Measurements from ENCODE around the gene DNAAF5. TPM values are rescaled to one million over a fixed set of nuclear protein-coding genes. Genes with fewer than 3 reads are reported as not detected.
"Not testable (repeated sequence)": the region's sequence is repeated elsewhere in the genome, so short reads cannot be mapped to it uniquely, and the experiment has no call there.

DNAAF5 gene
- total and polyA plus RNA-seq, 9 of the 15 experiments (the other 6 are each of a cell fraction or from before 2014, with no cell fraction given), result 3.1 to 69.7 (median 19.1) TPM

- peak; percentile 42 for FAIRE-seq
- H3K9ac ChIP-seq (ENCODE audit: insufficient read depth in 1 of 2, low read depth in 2 of 2, low read length in 2 of 2); DNase-seq (ENCODE audit: extremely low read depth in 1 of 4, low spot score in 3 of 4); BruUV-seq (replicated peaks); CTCF ChIA-PET (ENCODE audit: low intra/inter-chr PET ratio); intact Hi-C loops (cut with micrococcal nuclease); H3K4me3 ChIP-seq; POLR2A ChIA-PET; H2AFZ ChIP-seq (ENCODE audit: low read depth, low read length); H3K27ac ChIP-seq (ENCODE audit: extremely low read depth, low read depth, low read length); H3K9me3 ChIP-seq (replicated peaks; ENCODE audit: control insufficient read depth, insufficient read depth, low read depth, low read length); H4K20me1 ChIP-seq (replicated peaks; ENCODE audit: control insufficient read depth, insufficient read depth, low read length); H3K9me1 ChIP-seq (ENCODE audit: control insufficient read depth, insufficient read depth, low read length); in situ Hi-C loops (cut with MboI); H3K27me3 ChIP-seq (ENCODE audit: control insufficient read depth in 2 of 2, insufficient read depth in 2 of 2, low read length in 2 of 2); ATAC-seq; H3K4me1 ChIP-seq (replicated peaks in 1 of 2; ENCODE audit: control insufficient read depth in 2 of 2, insufficient read depth in 2 of 2, low read length in 2 of 2); H3K4me2 ChIP-seq (ENCODE audit: insufficient read depth, low read length): not testable (repeated sequence)
- Histone ChIP-seq H3K36me3 (ENCODE audit: control insufficient read depth, insufficient read depth, low read length) (peaks cover 79% of the 10 kb centered on the region; the same call in 2 of the 3 replicates), H3K79me2 (ENCODE audit: control insufficient read depth, insufficient read depth, low read length) (peaks cover 18% of the 10 kb centered on the region)
- WGBS (ENCODE audit: insufficient coverage, low coverage, missing lambda C conversion rate), result 94% methylated on average over 31 of the region's 33 CpGs
Observed at GRCh38 chr7:752256-752655, 25.8 kb downstream of the DNAAF5 start.

GRCh38 chr7:753190-753589 lies 26.7 kb downstream of the DNAAF5 start:
- intact Hi-C loops (cut with micrococcal nuclease), result no loop called here
- no TSS peak for BruUV-seq (replicated peaks)
- no peak for ATAC-seq
- H2AFZ ChIP-seq (ENCODE audit: low read depth, low read length), result no peak overlapping the region
- H3K79me2 ChIP-seq (ENCODE audit: control insufficient read depth, insufficient read depth, low read length), result peaks cover 16% of the 10 kb centered on the region; the same call in 2 of the 3 replicates
- H3K4me3 ChIP-seq, result no peak overlapping the region
- ChIA-PET POLR2A (no interaction called here), CTCF (ENCODE audit: low intra/inter-chr PET ratio) (no interaction called here)
- peaks cover 0 to 11% of the 10 kb centered on the region in 2 experiments; a peak in 2 of 5 replicates for H3K4me1 ChIP-seq (replicated peaks in 1 of 2; ENCODE audit: control insufficient read depth in 2 of 2, insufficient read depth in 2 of 2, low read length in 2 of 2)
- peaks cover 88% of the 10 kb centered on the region; the same call in 2 of the 3 replicates for H3K36me3 ChIP-seq (ENCODE audit: control insufficient read depth, insufficient read depth, low read length)
- no peaks in the 10 kb centered on the region for H3K9me1 ChIP-seq (ENCODE audit: control insufficient read depth, insufficient read depth, low read length)
- no peak overlapping the region for H3K9ac ChIP-seq (ENCODE audit: insufficient read depth in 1 of 2, low read depth in 2 of 2, low read length in 2 of 2)
- no peak overlapping the region for H3K27ac ChIP-seq (ENCODE audit: extremely low read depth, low read depth, low read length)
- H4K20me1 ChIP-seq (replicated peaks; ENCODE audit: control insufficient read depth, insufficient read depth, low read length), result no peaks in the 10 kb centered on the region
- no peak for FAIRE-seq
- WGBS (ENCODE audit: insufficient coverage, low coverage, missing lambda C conversion rate), result 96% methylated on average over 12 of the region's 17 CpGs
- H3K9me3 ChIP-seq (replicated peaks; ENCODE audit: control insufficient read depth, insufficient read depth, low read depth, low read length), result 0 out of 2 replicates have a peak, but pooled peaks cover 3% of the 10 kb centered on the region
- DNase-seq (ENCODE audit: extremely low read depth in 1 of 4, low spot score in 3 of 4), result no peak
- no peak overlapping the region for H3K4me2 ChIP-seq (ENCODE audit: insufficient read depth, low read length)
- no peaks in the 10 kb centered on the region for H3K27me3 ChIP-seq (ENCODE audit: control insufficient read depth in 2 of 2, insufficient read depth in 2 of 2, low read length in 2 of 2)
- in situ Hi-C loops (cut with MboI), result no loop called here
- TF ChIP-seq EHMT2 (IDR thresholded peaks at IDR 0.05) (no peak), TCF15 (CRISPR knock-in tag; IDR thresholded peaks at IDR 0.05) (no peak), FOXO4 (CRISPR knock-in tag; IDR thresholded peaks at IDR 0.05) (no peak), SRSF1 (IDR thresholded peaks at IDR 0.05; ENCODE audit: low read depth, low read length) (no peak), ZFP91 (CRISPR knock-in tag; IDR thresholded peaks at IDR 0.05) (no peak), ZNF431 (CRISPR knock-in tag; IDR thresholded peaks at IDR 0.05) (no peak), CCNT2 (IDR thresholded peaks at IDR 0.05; ENCODE audit: borderline replicate concordance, extremely low read depth, insufficient read length, low read depth, low read length) (no peak), ELK3 (CRISPR knock-in tag; IDR thresholded peaks at IDR 0.05) (no peak)

Measured in K562 (cell line).